SK-N-SH treated with all-trans-retinoic acid at 6 μM for 48 hours (cell line): Measurements from ENCODE around the gene SLF1.

Experiments
- PPARA ChIP-seq: fragments of 250-450 bp; sonication (Bioruptor Pico); IDR thresholded peaks from 2 replicates; pipeline ENCODE4 v1.5.0; 2020; ENCODE audit warnings: mild to moderate bottlenecking, borderline replicate concordance
- ZC3H10 ChIP-seq: fragments of 250-450 bp; sonication (Bioruptor Pico); IDR thresholded peaks from 2 replicates; pipeline ENCODE4 v1.5.1; 2021; ENCODE audit warnings: mild to moderate bottlenecking, moderate library complexity
- ZFP3 ChIP-seq: fragments of 250-450 bp; sonication (Bioruptor Pico); IDR thresholded peaks from 2 replicates; pipeline ENCODE4 v1.5.0; 2020; ENCODE audit warnings: mild to moderate bottlenecking, moderate library complexity
- ZNF565 ChIP-seq: fragments of 450-650 bp; formaldehyde crosslinking; conservative IDR thresholded peaks from 2 replicates; pipeline ENCODE4 v1.5.0; 2020; ENCODE audit warnings: low read depth, mild to moderate bottlenecking, moderate library complexity
- ZNF70 ChIP-seq: fragments of 450-650 bp; formaldehyde crosslinking; IDR thresholded peaks from 2 replicates; pipeline ENCODE4 v1.5.0; 2020; ENCODE audit warnings: mild to moderate bottlenecking, moderate library complexity
- TF ChIP-seq, protein P1 (sequence below): fragments of 250-450 bp; sonication (Bioruptor Pico); IDR thresholded peaks from 2 replicates; pipeline ENCODE4 v1.8.0; 2020; ENCODE audit warnings: mild to moderate bottlenecking, moderate library complexity, borderline replicate concordance
- TF ChIP-seq, protein P2 (sequence below): fragments of 250-450 bp; sonication (Bioruptor Pico); IDR thresholded peaks from 2 replicates; pipeline ENCODE4 v1.5.1; 2020; ENCODE audit warnings: low read depth, mild to moderate bottlenecking, moderate library complexity

DNA sequence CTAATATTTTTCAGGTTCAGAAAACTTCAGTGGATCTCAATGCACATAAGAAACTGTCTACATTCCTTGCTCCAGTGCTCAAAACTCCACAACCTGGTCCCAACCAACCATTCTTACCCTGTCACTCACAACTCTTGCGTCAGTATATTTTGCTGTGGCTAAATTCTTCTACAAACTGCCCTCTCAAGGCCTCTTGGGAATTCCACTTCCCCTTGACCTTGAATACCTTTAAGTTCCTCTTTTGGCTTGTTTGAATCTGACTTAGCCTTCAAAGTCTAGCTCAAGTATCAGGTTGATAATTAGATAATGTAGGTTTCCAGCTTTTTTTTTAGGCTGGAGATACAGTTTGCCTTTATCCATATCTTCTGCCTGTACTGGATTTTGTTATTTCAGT, 128.3 kb downstream of the SLF1 start:
- TF ChIP-seq, protein P1, sequence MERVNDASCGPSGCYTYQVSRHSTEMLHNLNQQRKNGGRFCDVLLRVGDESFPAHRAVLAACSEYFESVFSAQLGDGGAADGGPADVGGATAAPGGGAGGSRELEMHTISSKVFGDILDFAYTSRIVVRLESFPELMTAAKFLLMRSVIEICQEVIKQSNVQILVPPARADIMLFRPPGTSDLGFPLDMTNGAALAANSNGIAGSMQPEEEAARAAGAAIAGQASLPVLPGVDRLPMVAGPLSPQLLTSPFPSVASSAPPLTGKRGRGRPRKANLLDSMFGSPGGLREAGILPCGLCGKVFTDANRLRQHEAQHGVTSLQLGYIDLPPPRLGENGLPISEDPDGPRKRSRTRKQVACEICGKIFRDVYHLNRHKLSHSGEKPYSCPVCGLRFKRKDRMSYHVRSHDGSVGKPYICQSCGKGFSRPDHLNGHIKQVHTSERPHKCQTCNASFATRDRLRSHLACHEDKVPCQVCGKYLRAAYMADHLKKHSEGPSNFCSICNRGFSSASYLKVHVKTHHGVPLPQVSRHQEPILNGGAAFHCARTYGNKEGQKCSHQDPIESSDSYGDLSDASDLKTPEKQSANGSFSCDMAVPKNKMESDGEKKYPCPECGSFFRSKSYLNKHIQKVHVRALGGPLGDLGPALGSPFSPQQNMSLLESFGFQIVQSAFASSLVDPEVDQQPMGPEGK (CRISPR knock-in tag): no peak
- no peak for TF ChIP-seq ZFP3 (CRISPR knock-in tag)
- TF ChIP-seq ZNF70: no peak
- no peak for TF ChIP-seq PPARA (CRISPR knock-in tag)
- TF ChIP-seq, protein P2, sequence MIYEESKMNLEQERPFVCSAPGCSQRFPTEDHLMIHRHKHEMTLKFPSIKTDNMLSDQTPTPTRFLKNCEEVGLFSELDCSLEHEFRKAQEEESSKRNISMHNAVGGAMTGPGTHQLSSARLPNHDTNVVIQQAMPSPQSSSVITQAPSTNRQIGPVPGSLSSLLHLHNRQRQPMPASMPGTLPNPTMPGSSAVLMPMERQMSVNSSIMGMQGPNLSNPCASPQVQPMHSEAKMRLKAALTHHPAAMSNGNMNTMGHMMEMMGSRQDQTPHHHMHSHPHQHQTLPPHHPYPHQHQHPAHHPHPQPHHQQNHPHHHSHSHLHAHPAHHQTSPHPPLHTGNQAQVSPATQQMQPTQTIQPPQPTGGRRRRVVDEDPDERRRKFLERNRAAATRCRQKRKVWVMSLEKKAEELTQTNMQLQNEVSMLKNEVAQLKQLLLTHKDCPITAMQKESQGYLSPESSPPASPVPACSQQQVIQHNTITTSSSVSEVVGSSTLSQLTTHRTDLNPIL: no peak
- no peak for TF ChIP-seq ZC3H10 (CRISPR knock-in tag)
- no peak for TF ChIP-seq ZNF565 (CRISPR knock-in tag)
